ENCODE results near the gene SERGEF.

Gene SERGEF

DNA sequence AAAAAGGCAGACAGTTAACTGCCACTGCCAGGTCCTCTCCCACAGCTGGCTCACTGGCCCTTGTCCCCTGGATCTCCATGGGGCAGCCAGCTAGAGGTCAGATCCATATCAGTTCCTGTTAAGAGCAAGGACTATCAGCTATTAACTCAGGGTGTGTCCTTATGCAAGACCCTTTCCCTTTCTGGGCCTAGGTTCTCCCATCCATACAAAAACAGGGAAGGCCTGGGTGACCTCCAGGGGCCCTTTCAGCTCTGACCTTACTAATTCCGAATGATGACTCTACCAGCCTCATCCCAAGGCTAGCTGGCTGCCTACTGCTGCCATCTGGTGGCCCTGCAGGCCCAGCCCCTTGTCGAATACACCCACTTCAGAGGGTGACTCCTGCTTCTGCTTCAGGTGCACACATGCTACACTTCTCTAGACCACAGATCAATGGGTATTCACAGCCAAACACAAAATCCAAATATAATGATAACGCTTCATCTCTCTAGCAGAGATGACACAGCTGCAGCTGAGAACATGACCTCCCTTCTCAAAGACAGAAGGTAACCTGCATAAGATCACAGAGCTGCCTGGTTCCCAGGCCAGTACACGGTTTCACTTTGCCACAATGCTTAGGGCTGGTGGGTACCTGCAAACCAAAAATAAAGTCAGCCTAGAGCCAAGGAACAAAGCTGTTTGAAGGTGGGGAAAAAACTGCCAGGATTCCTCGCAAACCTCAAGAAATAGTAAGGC, 34.1 kb downstream of the SERGEF start:
- TF ChIP-seq, protein P1, sequence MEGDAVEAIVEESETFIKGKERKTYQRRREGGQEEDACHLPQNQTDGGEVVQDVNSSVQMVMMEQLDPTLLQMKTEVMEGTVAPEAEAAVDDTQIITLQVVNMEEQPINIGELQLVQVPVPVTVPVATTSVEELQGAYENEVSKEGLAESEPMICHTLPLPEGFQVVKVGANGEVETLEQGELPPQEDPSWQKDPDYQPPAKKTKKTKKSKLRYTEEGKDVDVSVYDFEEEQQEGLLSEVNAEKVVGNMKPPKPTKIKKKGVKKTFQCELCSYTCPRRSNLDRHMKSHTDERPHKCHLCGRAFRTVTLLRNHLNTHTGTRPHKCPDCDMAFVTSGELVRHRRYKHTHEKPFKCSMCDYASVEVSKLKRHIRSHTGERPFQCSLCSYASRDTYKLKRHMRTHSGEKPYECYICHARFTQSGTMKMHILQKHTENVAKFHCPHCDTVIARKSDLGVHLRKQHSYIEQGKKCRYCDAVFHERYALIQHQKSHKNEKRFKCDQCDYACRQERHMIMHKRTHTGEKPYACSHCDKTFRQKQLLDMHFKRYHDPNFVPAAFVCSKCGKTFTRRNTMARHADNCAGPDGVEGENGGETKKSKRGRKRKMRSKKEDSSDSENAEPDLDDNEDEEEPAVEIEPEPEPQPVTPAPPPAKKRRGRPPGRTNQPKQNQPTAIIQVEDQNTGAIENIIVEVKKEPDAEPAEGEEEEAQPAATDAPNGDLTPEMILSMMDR (IDR thresholded peaks at IDR 0.05; ENCODE audit: extremely low read depth, insufficient read depth, missing control alignments), result peak; percentile 77
- in situ Hi-C loops (cut with MboI; ENCODE audit: low pct_unique_long_range_greater_than_20kb, low sequenced_read_pairs, unreplicated experiment), result loop anchor here (10.0 to 25.0 kb wide), 3 partner anchors 214 to 391 kb away; no protein-coding TSS in a partner anchor
- peak; percentile 31 for DNase-seq (ENCODE audit: low spot score)

DNA sequence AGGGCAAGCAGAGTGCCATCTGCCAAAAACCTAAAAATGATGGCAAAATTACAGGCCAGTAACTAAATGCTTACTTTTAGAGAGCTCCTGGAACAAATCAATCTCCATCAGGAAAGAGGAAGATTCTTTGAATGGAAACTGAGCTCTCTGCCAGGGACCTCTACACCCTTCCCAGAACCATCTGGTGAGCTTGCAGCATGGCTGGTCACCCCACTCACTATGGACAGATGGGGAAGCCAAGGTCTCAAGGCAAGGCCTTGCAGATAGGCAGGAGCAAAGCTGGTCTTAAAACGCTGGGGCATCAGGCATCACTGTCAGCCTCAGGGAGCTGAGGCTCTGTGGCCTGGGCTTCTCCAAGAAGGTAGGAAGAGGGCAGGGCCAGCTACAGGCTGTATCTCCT, 36.2 kb downstream of the SERGEF start:
- TF ChIP-seq, protein P1 (IDR thresholded peaks at IDR 0.05; ENCODE audit: extremely low read depth, insufficient read depth, missing control alignments), result no peak
- DNase-seq (ENCODE audit: low spot score), result no peak
- in situ Hi-C loops (cut with MboI; ENCODE audit: low pct_unique_long_range_greater_than_20kb, low sequenced_read_pairs, unreplicated experiment), result loop anchor here (10.0 to 25.0 kb wide), 3 partner anchors 212 to 389 kb away; no protein-coding TSS in a partner anchor

DNA sequence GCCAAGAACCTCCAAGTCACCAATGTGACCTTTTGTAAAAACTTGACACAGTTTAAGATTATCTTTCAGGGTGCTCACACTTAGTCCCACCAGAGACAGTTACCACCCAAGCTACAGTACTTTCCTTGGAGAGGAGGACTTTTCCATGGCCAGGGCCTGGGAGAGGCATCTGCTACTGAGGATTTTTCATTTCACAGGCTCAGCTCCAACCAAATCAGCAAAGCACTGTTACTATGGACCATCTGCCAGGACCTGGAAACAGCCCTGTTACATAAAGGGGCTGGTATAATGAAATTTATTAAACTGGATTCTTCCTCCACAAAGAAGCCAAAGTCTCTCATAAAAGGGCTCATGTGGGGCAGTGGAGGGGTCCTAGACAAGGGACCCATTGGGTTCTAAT, 38.6 kb downstream of the SERGEF start:
- in situ Hi-C loops (cut with MboI; ENCODE audit: low pct_unique_long_range_greater_than_20kb, low sequenced_read_pairs, unreplicated experiment), result loop anchor here (10.0 kb wide), 2 partner anchors 209 to 249 kb away; no protein-coding TSS in a partner anchor
- no peak for DNase-seq (ENCODE audit: low spot score)
- TF ChIP-seq, protein P1 (IDR thresholded peaks at IDR 0.05; ENCODE audit: extremely low read depth, insufficient read depth, missing control alignments), result no peak

DNA sequence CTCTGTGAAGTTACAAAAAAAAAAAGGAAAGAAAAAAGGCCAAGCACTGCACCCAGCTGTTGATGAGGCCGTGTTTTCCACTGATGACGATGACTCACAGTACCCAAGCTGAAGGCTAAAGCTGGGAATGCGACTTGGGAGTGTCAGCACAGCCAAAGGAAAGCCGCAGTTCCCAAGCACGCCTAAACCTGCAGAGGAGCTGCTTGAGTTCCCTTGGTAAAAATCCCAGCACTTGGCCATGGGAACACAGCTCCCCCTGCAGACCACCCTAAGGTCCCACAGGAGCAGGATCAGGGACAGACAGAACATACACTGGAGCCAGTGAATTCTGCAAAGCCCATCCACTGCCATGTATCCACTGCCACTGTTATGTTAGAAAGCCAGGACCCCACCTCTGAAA, 39.9 kb downstream of the SERGEF start:
- in situ Hi-C loops (cut with MboI; ENCODE audit: low pct_unique_long_range_greater_than_20kb, low sequenced_read_pairs, unreplicated experiment), result loop anchor here (10.0 kb wide), 2 partner anchors 208 to 248 kb away; no protein-coding TSS in a partner anchor

DNA sequence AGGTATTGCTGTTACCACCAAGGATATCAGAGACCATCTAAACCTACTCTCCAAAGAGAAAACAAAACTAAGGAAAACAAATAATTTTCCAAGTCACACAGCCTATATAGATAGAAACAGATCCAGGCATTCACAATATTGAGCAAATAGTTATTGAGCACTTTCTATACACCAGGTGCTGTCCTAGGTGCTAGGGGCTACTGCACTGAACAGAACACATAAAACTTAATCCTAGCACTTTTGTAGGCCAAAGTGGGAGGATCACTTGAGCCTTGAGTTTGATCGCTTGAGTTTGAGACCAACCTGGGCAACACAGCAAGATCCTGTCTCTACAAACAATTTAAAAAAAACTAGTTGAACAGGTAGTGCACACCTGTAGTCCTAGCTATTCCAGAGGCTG, 44.6 kb downstream of the SERGEF start:
- in situ Hi-C loops (cut with MboI; ENCODE audit: low pct_unique_long_range_greater_than_20kb, low sequenced_read_pairs, unreplicated experiment), result no loop called here
- TF ChIP-seq, protein P1 (IDR thresholded peaks at IDR 0.05; ENCODE audit: extremely low read depth, insufficient read depth, missing control alignments), result no peak
- no peak for DNase-seq (ENCODE audit: low spot score)

More for the DNA sequence above, 39.9 kb downstream of the SERGEF start:
- DNase-seq (ENCODE audit: low spot score), result no peak
- TF ChIP-seq, protein P1 (IDR thresholded peaks at IDR 0.05; ENCODE audit: extremely low read depth, insufficient read depth, missing control alignments), result peak; percentile 41

GRCh38 chr11:17967661-17968060, 45.2 kb downstream of the SERGEF start:
- TF ChIP-seq, protein P1 (IDR thresholded peaks at IDR 0.05; ENCODE audit: extremely low read depth, insufficient read depth, missing control alignments), result no peak
- DNase-seq (ENCODE audit: low spot score), result no peak
- in situ Hi-C loops (cut with MboI; ENCODE audit: low pct_unique_long_range_greater_than_20kb, low sequenced_read_pairs, unreplicated experiment), result no loop called here
